Osteoblast (primary cell): ENCODE data around the gene CACNA1E. TPM values are rescaled to one million over a fixed set of nuclear protein-coding genes. Genes with fewer than 3 reads are reported as not detected.

Source experiments
- DNase-seq: peaks from one replicate; pipeline ENCODE4 v3.0.0; 2011; ENCODE audit warnings: low spot score, mixed read lengths; ENCODE audit not compliant: insufficient read length; ENCODE audit errors: missing footprints
- H2AFZ ChIP-seq: 2 replicates; pipeline ENCODE4 v1.6.0; 2011; ENCODE audit warnings: mild to moderate bottlenecking, low read length
- H3K27ac ChIP-seq: 2 replicates; pipeline ENCODE4 v1.5.1; 2011; ENCODE audit warnings: mild to moderate bottlenecking, low read depth, low read length, moderate library complexity
- H3K27me3 ChIP-seq: 2 replicates; pipeline ENCODE4 v1.6.0; 2012; ENCODE audit warnings: mild to moderate bottlenecking, control low read depth, inconsistent platforms, low read length, moderate library complexity; ENCODE audit not compliant: insufficient read depth
- H3K36me3 ChIP-seq: 2 replicates; pipeline ENCODE4 v1.5.1; 2011; ENCODE audit warnings: mild to moderate bottlenecking, low read length, control low read depth, moderate library complexity; ENCODE audit not compliant: insufficient read depth
- H3K4me1 ChIP-seq: 2 replicates; pipeline ENCODE4 v1.5.1; 2011; ENCODE audit warnings: mild to moderate bottlenecking, low read length, control low read depth, moderate library complexity; ENCODE audit not compliant: insufficient read depth
- H3K4me2 ChIP-seq: 2 replicates; pipeline ENCODE4 v1.6.0; 2011; ENCODE audit warnings: mild to moderate bottlenecking, low read length; ENCODE audit not compliant: insufficient read depth
- H3K4me3 ChIP-seq: fragments of 200-600 bp; sonication (generic); 3 replicates; pipeline ENCODE4 v1.5.1; 2012; ENCODE audit warnings: mild to moderate bottlenecking, low read length, inconsistent platforms; ENCODE audit not compliant: insufficient read depth
- H3K79me2 ChIP-seq: 2 replicates; pipeline ENCODE4 v1.6.0; 2012; ENCODE audit warnings: mild to moderate bottlenecking, low read length, control low read depth, inconsistent platforms; ENCODE audit not compliant: insufficient read depth
- H3K9me3 ChIP-seq: 2 replicates; pipeline ENCODE4 v1.5.1; 2011; ENCODE audit warnings: low read depth, low read length, control low read depth
- H4K20me1 ChIP-seq: 2 replicates; pipeline ENCODE4 v1.6.0; 2012; ENCODE audit warnings: mild to moderate bottlenecking, low read length, control low read depth; ENCODE audit not compliant: insufficient read depth
- CTCF ChIP-seq: IDR thresholded peaks from 2 replicates; pipeline ENCODE4 v1.5.1; 2011; ENCODE audit warnings: mild to moderate bottlenecking, low read depth, low read length, moderate library complexity; ENCODE audit errors: extremely low read depth
- total RNA-seq: library from RNA; depleted of rRNA; stranded (reverse); fragments of >200 nt; gene quantifications from 2 replicates; pipeline ENCODE4 v1.2.3, GENCODE V29; 2012

The CACNA1E gene
- total RNA-seq, 1 donor, result under 0.01 TPM

GRCh38 chr1:181746224-181746623, 262.9 kb downstream of the CACNA1E start:
- Histone ChIP-seq H3K27ac (no peak overlapping the region), H4K20me1 (no peaks in the 10 kb centered on the region), H3K36me3 (no peaks in the 10 kb centered on the region), H2AFZ (no peak overlapping the region), H3K9me3 (no peaks in the 10 kb centered on the region), H3K27me3 (no peaks in the 10 kb centered on the region), H3K4me1 (no peaks in the 10 kb centered on the region), H3K79me2 (no peaks in the 10 kb centered on the region), H3K4me3 (no peak overlapping the region), H3K4me2 (no peak overlapping the region)
- DNase-seq, result no peak
- no peak for TF ChIP-seq CTCF

- no peak for TF ChIP-seq CTCF
- H3K4me1 ChIP-seq, result no peaks in the 10 kb centered on the region
- H3K27ac ChIP-seq, result no peak overlapping the region
- H3K36me3 ChIP-seq, result no peaks in the 10 kb centered on the region
- no peaks in the 10 kb centered on the region for H3K27me3 ChIP-seq
- no peak overlapping the region for H2AFZ ChIP-seq
- no peak for DNase-seq
- H3K4me3 ChIP-seq, result no peak overlapping the region
- no peaks in the 10 kb centered on the region for H3K9me3 ChIP-seq
- H3K79me2 ChIP-seq, result no peaks in the 10 kb centered on the region
- H3K4me2 ChIP-seq, result no peak overlapping the region
- no peaks in the 10 kb centered on the region for H4K20me1 ChIP-seq
These were observed 264.7 kb downstream of the CACNA1E start for GRCh38 chr1:181748013-181748412.

- no peaks in the 10 kb centered on the region for H4K20me1 ChIP-seq
- H3K4me3 ChIP-seq, result no peak overlapping the region
- no peak overlapping the region for H2AFZ ChIP-seq
- H3K36me3 ChIP-seq, result no peaks in the 10 kb centered on the region
- no peaks in the 10 kb centered on the region for H3K4me1 ChIP-seq
- H3K4me2 ChIP-seq, result no peak overlapping the region
- H3K79me2 ChIP-seq, result no peaks in the 10 kb centered on the region
- DNase-seq, result no peak
- no peak for TF ChIP-seq CTCF
- no peak overlapping the region for H3K27ac ChIP-seq
- no peaks in the 10 kb centered on the region for H3K27me3 ChIP-seq
- H3K9me3 ChIP-seq, result no peaks in the 10 kb centered on the region
These were observed 270.8 kb downstream of the CACNA1E start for GRCh38 chr1:181754103-181754502.

- Histone ChIP-seq H3K4me3 (no peak overlapping the region), H3K4me1 (no peaks in the 10 kb centered on the region), H4K20me1 (no peaks in the 10 kb centered on the region), H3K79me2 (no peaks in the 10 kb centered on the region), H3K4me2 (no peak overlapping the region), H3K27ac (no peak overlapping the region), H3K36me3 (no peaks in the 10 kb centered on the region), H2AFZ (no peak overlapping the region), H3K27me3 (no peaks in the 10 kb centered on the region), H3K9me3 (no peaks in the 10 kb centered on the region)
- TF ChIP-seq CTCF, result no peak
- DNase-seq, result no peak
These were observed 276.2 kb downstream of the CACNA1E start for GRCh38 chr1:181759481-181759880.
